Fibroblast of lung (primary cell): ENCODE results near the gene PPL.

Experiments used
- EZH2 ChIP-seq: IDR thresholded peaks from 2 replicates; pipeline ENCODE4 v1.5.1; 2012; ENCODE audit warnings: low read length, control low read depth, mild to moderate bottlenecking; ENCODE audit errors: missing control alignments
- TF ChIP-seq, protein P1 (sequence below), 2 donors: IDR thresholded peaks in 1 of 2; conservative IDR thresholded peaks in 1 of 2; 1 replicate in 1 of 2; 2 replicates in 1 of 2; pipeline ENCODE4 v1.5.1; 2011 to 2012; ENCODE audit warnings: low read length in 2 of 2, control low read depth in 1 of 2, inconsistent platforms in 1 of 2, low read depth in 1 of 2, mild to moderate bottlenecking in 1 of 2

GRCh38 chr16:4970010-4970409 lies 33.1 kb upstream of the PPL start:
- TF ChIP-seq, protein P1, sequence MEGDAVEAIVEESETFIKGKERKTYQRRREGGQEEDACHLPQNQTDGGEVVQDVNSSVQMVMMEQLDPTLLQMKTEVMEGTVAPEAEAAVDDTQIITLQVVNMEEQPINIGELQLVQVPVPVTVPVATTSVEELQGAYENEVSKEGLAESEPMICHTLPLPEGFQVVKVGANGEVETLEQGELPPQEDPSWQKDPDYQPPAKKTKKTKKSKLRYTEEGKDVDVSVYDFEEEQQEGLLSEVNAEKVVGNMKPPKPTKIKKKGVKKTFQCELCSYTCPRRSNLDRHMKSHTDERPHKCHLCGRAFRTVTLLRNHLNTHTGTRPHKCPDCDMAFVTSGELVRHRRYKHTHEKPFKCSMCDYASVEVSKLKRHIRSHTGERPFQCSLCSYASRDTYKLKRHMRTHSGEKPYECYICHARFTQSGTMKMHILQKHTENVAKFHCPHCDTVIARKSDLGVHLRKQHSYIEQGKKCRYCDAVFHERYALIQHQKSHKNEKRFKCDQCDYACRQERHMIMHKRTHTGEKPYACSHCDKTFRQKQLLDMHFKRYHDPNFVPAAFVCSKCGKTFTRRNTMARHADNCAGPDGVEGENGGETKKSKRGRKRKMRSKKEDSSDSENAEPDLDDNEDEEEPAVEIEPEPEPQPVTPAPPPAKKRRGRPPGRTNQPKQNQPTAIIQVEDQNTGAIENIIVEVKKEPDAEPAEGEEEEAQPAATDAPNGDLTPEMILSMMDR (conservative IDR thresholded peaks at IDR 0.05 in 1 of 2, IDR thresholded peaks at IDR 0.05 in 1 of 2; ENCODE audit: low read depth in 1 of 2, low read length in 2 of 2), result no peak
- no peak for TF ChIP-seq EZH2
